Iris pigment epithelial cell (primary cell): ENCODE measurements around the gene ARF1.

ENCODE experiments used
- DNase-seq: peaks from one replicate; pipeline ENCODE4 v3.0.0-alpha.2; 2011; ENCODE audit warnings: low read depth

The ARF1 gene

GRCh38 chr1:228148196-228148861 lies 65.8 kb downstream of the ARF1 start:
- no peak for DNase-seq
